CD4-positive, alpha-beta T cell treated with Interleukin-12 subunit alpha and Interleukin-12 subunit beta, for 1 hour (primary cell): ENCODE measurements around the gene NIN.

Experiments
- DNase-seq: peaks from one replicate; pipeline ENCODE4 v3.0.0-alpha.2; 2020

NIN gene

GRCh38 chr14:50758305-50758704 lies 72.7 kb downstream of the NIN start:
- DNase-seq, result no peak

GRCh38 chr14:50757702-50758101 lies 73.3 kb downstream of the NIN start:
- no peak for DNase-seq

GRCh38 chr14:50756300-50756699 lies 74.7 kb downstream of the NIN start:
- no peak for DNase-seq

GRCh38 chr14:50750323-50750722 lies 80.6 kb downstream of the NIN start:
- DNase-seq, result no peak

GRCh38 chr14:50745401-50746058 lies 85.4 kb downstream of the NIN start:
- no peak for DNase-seq

GRCh38 chr14:50744231-50744630 lies 86.7 kb downstream of the NIN start:
- no peak for DNase-seq

GRCh38 chr14:50741567-50741966 lies 89.4 kb downstream of the NIN start:
- DNase-seq, result no peak

- no peak for DNase-seq
These were observed 90.1 kb downstream of the NIN start for GRCh38 chr14:50740856-50741255.

- no peak for DNase-seq
These were observed 91.8 kb downstream of the NIN start for GRCh38 chr14:50739186-50739585.

GRCh38 chr14:50736932-50737419 lies 94.0 kb downstream of the NIN start:
- DNase-seq, result peak; percentile 15

GRCh38 chr14:50734950-50735695 lies 95.8 kb downstream of the NIN start:
- no peak for DNase-seq

GRCh38 chr14:50733494-50733893 lies 97.5 kb downstream of the NIN start:
- no peak for DNase-seq

- no peak for DNase-seq
These were observed 102.1 kb downstream of the NIN start for GRCh38 chr14:50728836-50729235.

GRCh38 chr14:50726372-50727107 lies 104.4 kb downstream of the NIN start:
- DNase-seq, result peak; percentile 55

GRCh38 chr14:50725761-50726160 lies 105.2 kb downstream of the NIN start:
- no peak for DNase-seq

- no peak for DNase-seq
These were observed 110.8 kb downstream of the NIN start for GRCh38 chr14:50719911-50720759.

- no peak for DNase-seq
These were observed 112.0 kb downstream of the NIN start for GRCh38 chr14:50718949-50719348.

- DNase-seq, result no peak
These were observed 113.2 kb downstream of the NIN start for GRCh38 chr14:50717811-50718210.

GRCh38 chr14:50714450-50715073 lies 116.4 kb downstream of the NIN start:
- peak; percentile 27 for DNase-seq

- DNase-seq, result no peak
These were observed 119.9 kb downstream of the NIN start for GRCh38 chr14:50711043-50711442.

- DNase-seq, result no peak
These were observed 125.9 kb downstream of the NIN start for GRCh38 chr14:50705026-50705593.

GRCh38 chr14:50704454-50705010 lies 126.4 kb downstream of the NIN start:
- DNase-seq, result no peak
